Thymus (tissue), 11 donors: ENCODE results near the gene GNG10. TPM values are rescaled to one million over a fixed set of nuclear protein-coding genes. Genes with fewer than 3 reads are reported as not detected.

Source experiments
- DNase-seq, 9 donors: peaks; one replicate each; pipeline ENCODE4 v3.0.0-alpha.2; 2013; ENCODE audit warnings: low spot score in 9 of 9, low read depth in 6 of 9, missing footprints in 1 of 9
- H3K27ac ChIP-seq, 2 donors: one replicate each; pipeline ENCODE4 v1.5.1; 2013; ENCODE audit warnings: control low read depth in 1 of 2, low read depth in 1 of 2, low read length in 1 of 2, mild to moderate bottlenecking in 1 of 2, moderate library complexity in 1 of 2
- H3K27me3 ChIP-seq, 2 donors: one replicate each; pipeline ENCODE4 v1.5.1; 2013; ENCODE audit warnings: low read length in 1 of 2; ENCODE audit not compliant: control insufficient read depth in 2 of 2, insufficient read depth in 1 of 2
- H3K36me3 ChIP-seq, 2 donors: one replicate each; pipeline ENCODE4 v1.5.1; 2013; ENCODE audit warnings: low read length in 1 of 2, mild to moderate bottlenecking in 1 of 2, moderate library complexity in 1 of 2; ENCODE audit not compliant: control insufficient read depth in 2 of 2, insufficient read depth in 2 of 2
- H3K4me1 ChIP-seq, 2 donors: one replicate each; pipeline ENCODE4 v1.5.1; 2013; ENCODE audit warnings: low read length in 2 of 2; ENCODE audit not compliant: control insufficient read depth in 2 of 2, insufficient read depth in 2 of 2
- H3K4me3 ChIP-seq, 2 donors: one replicate each; pipeline ENCODE4 v1.5.1; 2013; ENCODE audit warnings: low read length in 2 of 2, control low read depth in 1 of 2, mild to moderate bottlenecking in 1 of 2
- H3K9me3 ChIP-seq, 2 donors: one replicate each; pipeline ENCODE4 v1.5.1; 2013; ENCODE audit warnings: low read length in 1 of 2, mild to moderate bottlenecking in 1 of 2; ENCODE audit not compliant: control insufficient read depth in 2 of 2, insufficient read depth in 1 of 2
- WGBS: extraction: QIAGEN DNeasy Blood & Tissue Kit; methylation state at CpG from one replicate; pipeline ENCODE4 v1.1.7; 2013; 5-methylcytosine and 5-hydroxymethylcytosine counted together
- polyA plus RNA-seq: library from polyadenylated mRNA; stranded (reverse); fragments of 200-250 nt; gene quantifications from one replicate; pipeline ENCODE4 v1.2.3, GENCODE V29; 2013
- total RNA-seq: library from RNA; stranded (reverse); fragments of 120-200 nt; gene quantifications from one replicate; pipeline ENCODE4 v1.2.4, GENCODE V29; 2013
- donor health status: healthy.

Gene GNG10
- total and polyA plus RNA-seq, 2 donors: 19.5 to 68.0 TPM

GRCh38 chr9:111628411-111628810 lies 33.0 kb upstream of the GNG10 start:
- no peak overlapping the region for H3K4me3 ChIP-seq
- DNase-seq: no peak
- no peaks in the 10 kb centered on the region for H3K36me3 ChIP-seq
- no peak overlapping the region for H3K27ac ChIP-seq
- H3K27me3 ChIP-seq: no peaks in the 10 kb centered on the region
- H3K9me3 ChIP-seq: no peaks in the 10 kb centered on the region
- 90% methylated on average over 7 of the region's 7 CpGs for WGBS
- peaks cover 6 to 9% of the 10 kb centered on the region in 2 donors for H3K4me1 ChIP-seq

GRCh38 chr9:111630182-111630963 lies 31.0 kb upstream of the GNG10 start:
- Histone ChIP-seq H3K9me3 (no peaks in the 10 kb centered on the region), H3K4me1 (peaks cover 6 to 9% of the 10 kb centered on the region in 2 donors), H3K27ac (peak overlapping the region; percentile 36 to 91), H3K27me3 (no peaks in the 10 kb centered on the region), H3K36me3 (no peaks in the 10 kb centered on the region), H3K4me3 (peak overlapping the region; percentile 53 to 93)
- 19% methylated on average over 17 of the region's 17 CpGs for WGBS
- peak in 1 of 9 donors; percentile 2 for DNase-seq

DNA sequence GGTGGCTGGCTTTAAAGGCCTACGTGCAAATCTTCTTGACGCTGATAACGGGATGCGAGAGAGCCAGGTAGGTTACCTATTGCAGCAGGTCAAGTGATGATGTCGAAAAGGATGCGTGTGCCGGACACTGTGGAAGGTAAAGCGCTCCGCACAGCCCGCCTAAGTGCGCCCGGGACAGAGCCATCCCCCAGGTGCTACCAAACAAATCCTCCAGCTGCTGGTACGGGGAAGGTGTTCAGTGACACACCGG lies 30.5 kb upstream of the GNG10 start:
- no peaks in the 10 kb centered on the region for H3K36me3 ChIP-seq
- peak overlapping the region; percentile 53 to 93 for H3K4me3 ChIP-seq
- no peak for DNase-seq
- no peaks in the 10 kb centered on the region for H3K9me3 ChIP-seq
- peak overlapping the region; percentile 36 to 91 for H3K27ac ChIP-seq
- H3K4me1 ChIP-seq: peaks cover 6 to 9% of the 10 kb centered on the region in 2 donors
- under 1% methylated on average over 14 of the region's 14 CpGs for WGBS
- no peaks in the 10 kb centered on the region for H3K27me3 ChIP-seq

- H3K27ac ChIP-seq: peak within 1 kb of the TSS; percentile 44 to 91
- no peaks in the 10 kb centered on the region for H3K27me3 ChIP-seq
- no peaks in the 10 kb centered on the region for H3K9me3 ChIP-seq
- peaks cover 6 to 9% of the 10 kb centered on the region in 2 donors for H3K4me1 ChIP-seq
- H3K36me3 ChIP-seq: no peaks in the 10 kb centered on the region
- H3K4me3 ChIP-seq: peak within 1 kb of the TSS; percentile 53 to 93
- peak; percentile 95 to 99 (median 96) for DNase-seq
- under 1% methylated on average over 79 of the region's 79 CpGs for WGBS
Observed at GRCh38 chr9:111631214-111631971, 30.0 kb upstream of the GNG10 start, which contains the start of gene DNAJC25. Gene DNAJC25, plus strand, starts transcription at chr9:111631334. Its CDS starts 74 bp downstream, at chr9:111631408.

GRCh38 chr9:111632060-111632459 lies 29.3 kb upstream of the GNG10 start:
- peaks cover 6 to 9% of the 10 kb centered on the region in 2 donors for H3K4me1 ChIP-seq
- DNase-seq: peak in 2 of 9 donors; percentile 1 to 5
- WGBS: 46% methylated on average over 5 of the region's 5 CpGs

DNA sequence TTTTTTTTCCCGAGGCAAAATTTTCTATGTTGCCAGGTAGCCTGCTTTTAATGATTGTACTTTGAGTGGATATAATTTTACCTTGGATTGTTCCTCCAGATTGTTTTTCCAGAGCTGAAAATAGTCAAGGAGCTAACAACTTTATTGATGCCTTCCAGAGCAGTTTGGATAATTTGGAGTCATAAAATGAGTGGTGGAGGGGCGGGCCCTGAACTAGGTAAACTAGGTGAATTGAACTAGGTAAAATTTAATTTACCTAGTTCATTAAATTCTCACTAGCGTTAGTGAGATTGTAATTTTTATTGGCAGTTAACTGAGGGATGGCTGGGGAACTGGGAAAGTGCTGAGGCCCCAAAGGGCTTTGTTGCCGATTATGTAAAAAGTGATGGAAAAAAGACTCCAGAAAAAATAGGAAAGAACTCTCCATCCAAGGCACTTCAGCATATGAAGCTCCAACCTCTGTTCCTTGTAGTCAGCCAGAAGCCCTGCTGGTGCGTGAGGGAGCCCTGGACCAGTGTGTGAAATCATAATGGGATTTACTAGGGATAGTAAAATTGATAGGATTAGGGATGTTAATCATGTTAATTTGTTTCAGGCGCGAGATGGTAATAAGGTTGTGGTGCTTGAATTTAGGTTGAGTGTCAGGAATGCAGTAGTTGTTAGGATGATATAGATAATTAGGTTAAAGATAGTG lies 28.6 kb upstream of the GNG10 start:
- Histone ChIP-seq H3K27ac (no peak overlapping the region), H3K4me3 (no peak overlapping the region), H3K27me3 (no peaks in the 10 kb centered on the region), H3K4me1 (peaks cover 6 to 9% of the 10 kb centered on the region in 2 donors), H3K36me3 (no peaks in the 10 kb centered on the region), H3K9me3 (no peaks in the 10 kb centered on the region)
- 98% methylated on average over 7 of the region's 7 CpGs for WGBS
- DNase-seq: no peak

More at GRCh38 chr9:111632060-111632459, 29.3 kb upstream of the GNG10 start:
- Histone ChIP-seq H3K4me3 (peak overlapping the region; percentile 53 to 93), H3K36me3 (no peaks in the 10 kb centered on the region), H3K27ac (no peak overlapping the region), H3K27me3 (no peaks in the 10 kb centered on the region), H3K9me3 (no peaks in the 10 kb centered on the region)

GRCh38 chr9:111633389-111633736 lies 28.0 kb upstream of the GNG10 start:
- H3K36me3 ChIP-seq: no peaks in the 10 kb centered on the region
- peaks cover 6 to 9% of the 10 kb centered on the region in 2 donors for H3K4me1 ChIP-seq
- no peaks in the 10 kb centered on the region for H3K9me3 ChIP-seq
- WGBS: 97% methylated on average over 1 of the region's 1 CpG
- no peaks in the 10 kb centered on the region for H3K27me3 ChIP-seq
- no peak overlapping the region for H3K27ac ChIP-seq
- DNase-seq: no peak
- H3K4me3 ChIP-seq: no peak overlapping the region

GRCh38 chr9:111634860-111635259 lies 26.5 kb upstream of the GNG10 start:
- H3K27ac ChIP-seq: no peak overlapping the region
- no peaks in the 10 kb centered on the region for H3K36me3 ChIP-seq
- no peak overlapping the region for H3K4me3 ChIP-seq
- H3K4me1 ChIP-seq: peaks cover 6 to 9% of the 10 kb centered on the region in 2 donors
- WGBS: 96% methylated on average over 1 of the region's 1 CpG
- no peaks in the 10 kb centered on the region for H3K27me3 ChIP-seq
- H3K9me3 ChIP-seq: no peaks in the 10 kb centered on the region
- no peak for DNase-seq
